Measurements from ENCODE around the gene TSC1.

- TF ChIP-seq, protein P1, sequence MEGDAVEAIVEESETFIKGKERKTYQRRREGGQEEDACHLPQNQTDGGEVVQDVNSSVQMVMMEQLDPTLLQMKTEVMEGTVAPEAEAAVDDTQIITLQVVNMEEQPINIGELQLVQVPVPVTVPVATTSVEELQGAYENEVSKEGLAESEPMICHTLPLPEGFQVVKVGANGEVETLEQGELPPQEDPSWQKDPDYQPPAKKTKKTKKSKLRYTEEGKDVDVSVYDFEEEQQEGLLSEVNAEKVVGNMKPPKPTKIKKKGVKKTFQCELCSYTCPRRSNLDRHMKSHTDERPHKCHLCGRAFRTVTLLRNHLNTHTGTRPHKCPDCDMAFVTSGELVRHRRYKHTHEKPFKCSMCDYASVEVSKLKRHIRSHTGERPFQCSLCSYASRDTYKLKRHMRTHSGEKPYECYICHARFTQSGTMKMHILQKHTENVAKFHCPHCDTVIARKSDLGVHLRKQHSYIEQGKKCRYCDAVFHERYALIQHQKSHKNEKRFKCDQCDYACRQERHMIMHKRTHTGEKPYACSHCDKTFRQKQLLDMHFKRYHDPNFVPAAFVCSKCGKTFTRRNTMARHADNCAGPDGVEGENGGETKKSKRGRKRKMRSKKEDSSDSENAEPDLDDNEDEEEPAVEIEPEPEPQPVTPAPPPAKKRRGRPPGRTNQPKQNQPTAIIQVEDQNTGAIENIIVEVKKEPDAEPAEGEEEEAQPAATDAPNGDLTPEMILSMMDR (IDR thresholded peaks at IDR 0.05 in 2 of 3, conservative IDR thresholded peaks at IDR 0.05 in 1 of 3; ENCODE audit: control insufficient read depth in 2 of 3, extremely low read depth in 1 of 3, insufficient read depth in 1 of 3, low read depth in 3 of 3, low read length in 3 of 3): no peak
- TF ChIP-seq, protein P2, sequence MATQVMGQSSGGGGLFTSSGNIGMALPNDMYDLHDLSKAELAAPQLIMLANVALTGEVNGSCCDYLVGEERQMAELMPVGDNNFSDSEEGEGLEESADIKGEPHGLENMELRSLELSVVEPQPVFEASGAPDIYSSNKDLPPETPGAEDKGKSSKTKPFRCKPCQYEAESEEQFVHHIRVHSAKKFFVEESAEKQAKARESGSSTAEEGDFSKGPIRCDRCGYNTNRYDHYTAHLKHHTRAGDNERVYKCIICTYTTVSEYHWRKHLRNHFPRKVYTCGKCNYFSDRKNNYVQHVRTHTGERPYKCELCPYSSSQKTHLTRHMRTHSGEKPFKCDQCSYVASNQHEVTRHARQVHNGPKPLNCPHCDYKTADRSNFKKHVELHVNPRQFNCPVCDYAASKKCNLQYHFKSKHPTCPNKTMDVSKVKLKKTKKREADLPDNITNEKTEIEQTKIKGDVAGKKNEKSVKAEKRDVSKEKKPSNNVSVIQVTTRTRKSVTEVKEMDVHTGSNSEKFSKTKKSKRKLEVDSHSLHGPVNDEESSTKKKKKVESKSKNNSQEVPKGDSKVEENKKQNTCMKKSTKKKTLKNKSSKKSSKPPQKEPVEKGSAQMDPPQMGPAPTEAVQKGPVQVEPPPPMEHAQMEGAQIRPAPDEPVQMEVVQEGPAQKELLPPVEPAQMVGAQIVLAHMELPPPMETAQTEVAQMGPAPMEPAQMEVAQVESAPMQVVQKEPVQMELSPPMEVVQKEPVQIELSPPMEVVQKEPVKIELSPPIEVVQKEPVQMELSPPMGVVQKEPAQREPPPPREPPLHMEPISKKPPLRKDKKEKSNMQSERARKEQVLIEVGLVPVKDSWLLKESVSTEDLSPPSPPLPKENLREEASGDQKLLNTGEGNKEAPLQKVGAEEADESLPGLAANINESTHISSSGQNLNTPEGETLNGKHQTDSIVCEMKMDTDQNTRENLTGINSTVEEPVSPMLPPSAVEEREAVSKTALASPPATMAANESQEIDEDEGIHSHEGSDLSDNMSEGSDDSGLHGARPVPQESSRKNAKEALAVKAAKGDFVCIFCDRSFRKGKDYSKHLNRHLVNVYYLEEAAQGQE (IDR thresholded peaks at IDR 0.05; ENCODE audit: low read depth, low read length): no peak
- TF ChIP-seq SKIL (IDR thresholded peaks at IDR 0.05; ENCODE audit: low read depth, poor library complexity, severe bottlenecking) (no peak), TARDBP (IDR thresholded peaks at IDR 0.05; ENCODE audit: borderline replicate concordance) (no peak), MYC (IDR thresholded peaks at IDR 0.05; ENCODE audit: insufficient read depth, insufficient read length, insufficient replicate concordance, low read length, severe bottlenecking) (no peak), CHD2 (IDR thresholded peaks at IDR 0.05; ENCODE audit: borderline replicate concordance, low read depth, low read length) (no peak), GABPA (IDR thresholded peaks at IDR 0.05; ENCODE audit: low read depth) (no peak), ZSCAN29 (IDR thresholded peaks at IDR 0.05) (no peak), HDAC6 (IDR thresholded peaks at IDR 0.05; ENCODE audit: unreplicated experiment) (no peak), SREBF1 (IDR thresholded peaks at IDR 0.05; ENCODE audit: low read length) (no peak)
- TF ChIP-seq, protein P3, sequence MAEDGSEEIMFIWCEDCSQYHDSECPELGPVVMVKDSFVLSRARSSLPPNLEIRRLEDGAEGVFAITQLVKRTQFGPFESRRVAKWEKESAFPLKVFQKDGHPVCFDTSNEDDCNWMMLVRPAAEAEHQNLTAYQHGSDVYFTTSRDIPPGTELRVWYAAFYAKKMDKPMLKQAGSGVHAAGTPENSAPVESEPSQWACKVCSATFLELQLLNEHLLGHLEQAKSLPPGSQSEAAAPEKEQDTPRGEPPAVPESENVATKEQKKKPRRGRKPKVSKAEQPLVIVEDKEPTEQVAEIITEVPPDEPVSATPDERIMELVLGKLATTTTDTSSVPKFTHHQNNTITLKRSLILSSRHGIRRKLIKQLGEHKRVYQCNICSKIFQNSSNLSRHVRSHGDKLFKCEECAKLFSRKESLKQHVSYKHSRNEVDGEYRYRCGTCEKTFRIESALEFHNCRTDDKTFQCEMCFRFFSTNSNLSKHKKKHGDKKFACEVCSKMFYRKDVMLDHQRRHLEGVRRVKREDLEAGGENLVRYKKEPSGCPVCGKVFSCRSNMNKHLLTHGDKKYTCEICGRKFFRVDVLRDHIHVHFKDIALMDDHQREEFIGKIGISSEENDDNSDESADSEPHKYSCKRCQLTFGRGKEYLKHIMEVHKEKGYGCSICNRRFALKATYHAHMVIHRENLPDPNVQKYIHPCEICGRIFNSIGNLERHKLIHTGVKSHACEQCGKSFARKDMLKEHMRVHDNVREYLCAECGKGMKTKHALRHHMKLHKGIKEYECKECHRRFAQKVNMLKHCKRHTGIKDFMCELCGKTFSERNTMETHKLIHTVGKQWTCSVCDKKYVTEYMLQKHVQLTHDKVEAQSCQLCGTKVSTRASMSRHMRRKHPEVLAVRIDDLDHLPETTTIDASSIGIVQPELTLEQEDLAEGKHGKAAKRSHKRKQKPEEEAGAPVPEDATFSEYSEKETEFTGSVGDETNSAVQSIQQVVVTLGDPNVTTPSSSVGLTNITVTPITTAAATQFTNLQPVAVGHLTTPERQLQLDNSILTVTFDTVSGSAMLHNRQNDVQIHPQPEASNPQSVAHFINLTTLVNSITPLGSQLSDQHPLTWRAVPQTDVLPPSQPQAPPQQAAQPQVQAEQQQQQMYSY (CRISPR knock-in tag; IDR thresholded peaks at IDR 0.05): no peak
Measured at GRCh38 chr9:132927704-132928103, 16.7 kb downstream of the TSC1 start.
